Colonic mucosa (tissue), 4 donors: ENCODE results near the gene NOS1AP. TPM values are rescaled to one million over a fixed set of nuclear protein-coding genes. Genes with fewer than 3 reads are reported as not detected.

Experiments
- DNase-seq: peaks from one replicate; pipeline ENCODE4 v3.0.0-alpha.2; 2020
- H3K27ac ChIP-seq: fragments of 200-600 bp; one replicate; pipeline ENCODE4 v1.8.0; 2021
- H3K27me3 ChIP-seq: fragments of 200-600 bp; one replicate; pipeline ENCODE4 v1.8.0; 2021
- H3K36me3 ChIP-seq: fragments of 200-600 bp; one replicate; pipeline ENCODE4 v1.8.0; 2021
- H3K4me1 ChIP-seq: fragments of 200-600 bp; one replicate; pipeline ENCODE4 v1.8.0; 2021; ENCODE audit warnings: mild to moderate bottlenecking
- H3K4me3 ChIP-seq: fragments of 200-600 bp; one replicate; pipeline ENCODE4 v1.8.0; 2021
- H3K9ac ChIP-seq, 2 donors: one replicate each; pipeline ENCODE4 v1.7.0; 2013; ENCODE audit warnings: control low read depth in 2 of 2, low read depth in 2 of 2, low read length in 2 of 2
- H3K9me3 ChIP-seq: fragments of 200-600 bp; one replicate; pipeline ENCODE4 v1.8.0; 2021
- CTCF ChIP-seq: fragments of 200-600 bp; IDR thresholded peaks from one replicate; pipeline ENCODE4 v1.8.0; 2022; ENCODE audit warnings: antibody characterized with exemption, mild to moderate bottlenecking
- intact Hi-C: fragments of 100-400 bp; cut with DNase I; formaldehyde crosslinking; loops from one replicate; pipeline ENCODE4 v1.14.1; 2022
- total RNA-seq, 2 donors: library from RNA; stranded (reverse); fragmentation: NEBNext Ultra II Directional in 1 of 2; extraction: Animal tissue kit (Norgen Biotek cat#: 25700) in 1 of 2; gene quantifications; one replicate each; pipeline ENCODE4 v1.2.1, GENCODE V29; 2021
- donor health status: healthy.
- donor health status: DM: no; HTN: no; CAD: no.
- donor health status: DM: no; HTN: no; CAD: no.

Gene NOS1AP
- total RNA-seq, 2 donors from 2014 or later: 9.0 to 14.4 TPM

- intact Hi-C loops: no loop called here
Measured at GRCh38 chr1:162131400-162132321, 62.2 kb downstream of the NOS1AP start.

GRCh38 chr1:162133566-162133965 lies 64.1 kb downstream of the NOS1AP start:
- no peak for TF ChIP-seq CTCF
- DNase-seq: no peak
- intact Hi-C loops: no loop called here
- no peak overlapping the region for H3K27ac ChIP-seq
- H3K9ac ChIP-seq: no peak overlapping the region
- no peaks in the 10 kb centered on the region for H3K9me3 ChIP-seq
- no peaks in the 10 kb centered on the region for H3K27me3 ChIP-seq
- no peak overlapping the region for H3K4me3 ChIP-seq
- H3K4me1 ChIP-seq: no peaks in the 10 kb centered on the region
- no peaks in the 10 kb centered on the region for H3K36me3 ChIP-seq

More at GRCh38 chr1:162131400-162132321, 62.2 kb downstream of the NOS1AP start:
- H3K27me3 ChIP-seq: no peaks in the 10 kb centered on the region
- DNase-seq: peak; percentile 32
- H3K36me3 ChIP-seq: no peaks in the 10 kb centered on the region
- no peak overlapping the region for H3K4me3 ChIP-seq
- no peaks in the 10 kb centered on the region for H3K9me3 ChIP-seq
- H3K9ac ChIP-seq: peak overlapping the region in 1 of 2 donors; percentile 51
- H3K4me1 ChIP-seq: no peaks in the 10 kb centered on the region
- TF ChIP-seq CTCF: no peak
- H3K27ac ChIP-seq: no peak overlapping the region

- DNase-seq: no peak
- no peaks in the 10 kb centered on the region for H3K9me3 ChIP-seq
- no peak overlapping the region for H3K27ac ChIP-seq
- H3K9ac ChIP-seq: no peak overlapping the region
- H3K4me1 ChIP-seq: no peaks in the 10 kb centered on the region
- TF ChIP-seq CTCF: no peak
- H3K27me3 ChIP-seq: no peaks in the 10 kb centered on the region
- H3K36me3 ChIP-seq: no peaks in the 10 kb centered on the region
- no peak overlapping the region for H3K4me3 ChIP-seq
- intact Hi-C loops: no loop called here
Measured at GRCh38 chr1:162134646-162135045, 65.2 kb downstream of the NOS1AP start.

GRCh38 chr1:162135271-162135775 lies 65.8 kb downstream of the NOS1AP start:
- H3K36me3 ChIP-seq: no peaks in the 10 kb centered on the region
- DNase-seq: no peak
- no peaks in the 10 kb centered on the region for H3K4me1 ChIP-seq
- H3K27ac ChIP-seq: no peak overlapping the region
- H3K9me3 ChIP-seq: no peaks in the 10 kb centered on the region
- no peak overlapping the region for H3K9ac ChIP-seq
- no peak overlapping the region for H3K4me3 ChIP-seq
- H3K27me3 ChIP-seq: no peaks in the 10 kb centered on the region
- no peak for TF ChIP-seq CTCF
- intact Hi-C loops: no loop called here

- intact Hi-C loops: no loop called here
- no peaks in the 10 kb centered on the region for H3K4me1 ChIP-seq
- no peak for DNase-seq
- H3K27me3 ChIP-seq: no peaks in the 10 kb centered on the region
- H3K9me3 ChIP-seq: no peaks in the 10 kb centered on the region
- H3K9ac ChIP-seq: no peak overlapping the region
- no peak for TF ChIP-seq CTCF
- H3K36me3 ChIP-seq: no peaks in the 10 kb centered on the region
- H3K27ac ChIP-seq: no peak overlapping the region
- no peak overlapping the region for H3K4me3 ChIP-seq
Measured at GRCh38 chr1:162136760-162137159, 67.3 kb downstream of the NOS1AP start.
